MM.1S (cell line): ENCODE data around the gene IL1RL1.
A peak's percentile ranks its signal among the peaks of the same experiment; 100 is the strongest.

Experiments
- CTCF ChIP-seq: fragments of 300-600 bp; sonication (generic); IDR thresholded peaks from 2 replicates; pipeline ENCODE4 v1.5.1; 2016; ENCODE audit warnings: antibody characterized with exemption, low read length, mixed read lengths
- EZH2 ChIP-seq: fragments of 300-600 bp; sonication (generic); optimal IDR thresholded peaks from 2 replicates; pipeline ENCODE3; 2017; ENCODE audit warnings: low read depth, mild to moderate bottlenecking, antibody characterized with exemption, low read length, mixed read lengths

GRCh38 chr2:102342888-102343287, 31.5 kb downstream of the IL1RL1 start:
- peak; percentile 20; the same call in 1 of the 2 replicates for TF ChIP-seq CTCF
- no peak for TF ChIP-seq EZH2
